IPS-18c (cell line): ENCODE measurements around the gene PAPPA2.

ENCODE experiments used
- H3K4me3 ChIP-seq: 2 replicates; pipeline ENCODE4 v1.7.0; 2013; ENCODE audit warnings: low read depth, mild to moderate bottlenecking, low read length, moderate library complexity; ENCODE audit not compliant: insufficient read depth
- H3K9me3 ChIP-seq: one replicate; pipeline ENCODE4 v1.6.1; 2013; ENCODE audit warnings: mild to moderate bottlenecking, low read length, moderate library complexity; ENCODE audit not compliant: control insufficient read depth, insufficient read depth

The PAPPA2 gene

GRCh38 chr1:176566004-176566975 lies 103.3 kb downstream of the PAPPA2 start:
- no peak overlapping the region for H3K4me3 ChIP-seq
- no peaks in the 10 kb centered on the region for H3K9me3 ChIP-seq

DNA sequence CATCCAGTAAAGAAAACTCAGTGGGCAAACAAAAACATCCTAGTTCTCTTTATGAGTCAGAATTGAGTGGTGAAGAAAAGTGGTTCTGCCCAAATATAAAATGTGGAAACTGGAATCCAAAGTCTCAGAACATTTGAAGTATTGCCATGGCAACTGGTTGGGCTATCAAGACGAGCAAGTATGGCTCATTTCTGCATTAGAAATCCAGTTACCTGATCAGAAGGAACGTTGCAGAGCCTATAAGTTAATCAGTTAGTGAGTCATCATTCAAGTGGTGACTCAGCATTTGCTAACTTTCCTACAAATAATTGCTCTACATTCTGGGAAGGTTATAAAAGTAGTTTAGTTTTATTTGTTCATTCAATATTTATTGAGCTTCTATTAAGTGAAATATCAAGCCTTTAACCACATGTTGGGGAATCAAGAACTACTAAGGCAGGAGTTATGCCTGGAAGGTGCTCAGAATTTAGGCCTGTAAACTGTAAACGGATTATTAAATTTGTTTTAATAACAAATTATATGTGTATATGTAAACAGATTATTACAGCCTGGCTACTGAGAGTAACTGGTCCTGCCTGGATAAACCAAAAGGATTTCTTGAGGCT lies 104.3 kb downstream of the PAPPA2 start:
- no peaks in the 10 kb centered on the region for H3K9me3 ChIP-seq
- no peak overlapping the region for H3K4me3 ChIP-seq

DNA sequence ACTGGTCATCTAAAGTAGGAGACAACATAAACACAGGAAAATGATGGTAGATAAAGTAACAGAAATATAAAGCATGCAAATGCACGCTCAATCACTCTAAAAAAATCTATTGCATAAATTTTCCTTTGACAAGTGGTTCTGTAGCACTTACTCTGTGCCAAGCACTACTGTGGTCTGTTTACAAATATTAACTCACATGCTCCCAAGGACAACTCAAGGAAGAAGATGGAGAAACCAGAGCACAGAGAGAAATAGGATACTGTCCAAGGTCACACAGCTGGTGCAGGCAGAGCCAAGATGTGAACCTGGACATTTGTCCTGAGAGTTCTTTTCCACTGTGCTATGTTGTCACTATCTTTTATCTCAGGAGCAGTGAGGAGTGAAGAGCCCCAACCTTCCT lies 105.2 kb downstream of the PAPPA2 start:
- Histone ChIP-seq H3K9me3 (no peaks in the 10 kb centered on the region), H3K4me3 (no peak overlapping the region)

- H3K9me3 ChIP-seq = peaks cover 2% of the 10 kb centered on the region
- H3K4me3 ChIP-seq = no peak overlapping the region
These were observed 111.8 kb downstream of the PAPPA2 start for GRCh38 chr1:176574756-176575155.

- no peak overlapping the region for H3K4me3 ChIP-seq
- H3K9me3 ChIP-seq = peaks cover 2% of the 10 kb centered on the region
These were observed 113.0 kb downstream of the PAPPA2 start for GRCh38 chr1:176575991-176576390.

- Histone ChIP-seq H3K9me3 (peaks cover 2% of the 10 kb centered on the region), H3K4me3 (no peak overlapping the region)
These were observed 113.7 kb downstream of the PAPPA2 start for GRCh38 chr1:176576670-176577069.

- H3K4me3 ChIP-seq = no peak overlapping the region
- peaks cover 2% of the 10 kb centered on the region for H3K9me3 ChIP-seq
These were observed 114.7 kb downstream of the PAPPA2 start for GRCh38 chr1:176577646-176578197.

DNA sequence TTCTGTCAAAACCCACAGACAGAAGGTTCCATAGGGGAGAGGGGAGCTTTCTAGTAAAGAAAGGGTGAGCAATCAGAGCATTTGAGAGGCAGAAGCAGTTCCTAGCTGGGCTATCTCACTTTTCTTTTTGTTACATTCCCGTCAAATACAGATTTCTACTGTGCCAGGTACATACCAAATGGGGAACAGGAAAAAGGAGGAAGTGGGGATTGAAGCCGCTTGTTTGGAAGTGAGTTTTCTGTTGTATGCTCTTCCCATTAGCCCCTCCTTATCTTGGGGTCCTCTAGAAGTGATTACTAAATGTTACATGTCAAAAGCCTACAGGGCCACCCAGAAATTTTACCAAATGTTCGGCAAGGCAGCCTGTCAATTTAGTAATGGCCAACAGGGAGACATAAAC lies 116.1 kb downstream of the PAPPA2 start:
- Histone ChIP-seq H3K9me3 (peaks cover 2% of the 10 kb centered on the region), H3K4me3 (no peak overlapping the region)

GRCh38 chr1:176595217-176595616 lies 132.2 kb downstream of the PAPPA2 start:
- Histone ChIP-seq H3K4me3 (no peak overlapping the region), H3K9me3 (no peaks in the 10 kb centered on the region)

DNA sequence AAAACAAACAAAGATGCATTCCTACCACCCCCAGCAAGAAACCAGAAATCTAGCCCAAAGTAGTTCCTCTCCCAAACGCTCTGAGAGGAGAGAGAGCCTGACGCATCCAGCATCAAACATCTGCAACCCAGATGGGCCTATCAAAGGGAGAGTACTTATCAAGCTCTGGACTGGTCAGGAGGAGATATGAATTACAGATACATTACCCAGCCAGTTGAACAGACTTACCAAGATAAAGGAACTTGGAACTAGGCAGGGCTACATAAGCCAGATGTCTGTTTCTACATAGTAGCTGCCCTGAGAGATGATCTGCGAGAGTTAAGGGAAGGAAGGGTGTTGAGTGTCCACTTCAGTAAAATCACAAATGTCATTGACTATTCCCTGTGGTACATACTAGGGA lies 138.4 kb downstream of the PAPPA2 start:
- Histone ChIP-seq H3K4me3 (no peak overlapping the region), H3K9me3 (no peaks in the 10 kb centered on the region)

GRCh38 chr1:176602388-176603004 lies 139.5 kb downstream of the PAPPA2 start:
- Histone ChIP-seq H3K4me3 (no peak overlapping the region), H3K9me3 (no peaks in the 10 kb centered on the region)

DNA sequence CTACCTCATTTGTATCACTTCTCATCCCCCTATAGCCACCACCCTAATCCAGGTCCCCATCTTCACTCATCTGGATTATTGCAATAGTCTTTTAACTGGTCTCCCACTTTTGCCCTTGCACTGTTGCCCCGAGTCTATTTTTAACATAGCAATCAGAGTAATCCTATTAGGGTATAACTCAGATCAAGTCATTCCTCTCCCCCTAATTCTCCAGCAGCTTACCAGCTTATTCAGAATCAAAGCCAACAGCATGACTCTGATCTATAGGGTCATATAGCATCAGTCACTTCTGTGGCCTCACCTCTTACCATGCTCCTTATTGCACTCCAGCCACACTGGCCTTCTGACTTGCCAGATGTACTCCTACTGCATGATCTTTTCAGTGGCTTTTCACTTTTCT lies 140.7 kb downstream of the PAPPA2 start:
- no peaks in the 10 kb centered on the region for H3K9me3 ChIP-seq
- no peak overlapping the region for H3K4me3 ChIP-seq

DNA sequence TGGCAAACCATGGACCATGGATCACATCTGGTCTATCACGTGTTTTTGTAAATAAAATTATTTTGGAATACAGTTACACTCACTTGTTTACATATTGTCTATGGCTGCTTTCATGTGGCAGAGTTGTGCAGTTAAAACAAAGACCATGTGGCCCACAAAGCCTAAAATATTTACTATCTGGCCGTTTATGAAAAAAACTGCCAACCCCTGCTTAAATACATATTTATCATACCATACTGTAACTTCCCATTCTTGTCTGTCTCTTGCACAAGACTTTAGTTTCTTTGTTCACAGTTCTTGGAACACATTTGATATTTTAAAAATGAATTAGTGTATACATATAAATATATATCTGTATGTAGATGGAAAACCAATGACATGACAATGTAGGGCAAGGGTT lies 141.5 kb downstream of the PAPPA2 start:
- Histone ChIP-seq H3K9me3 (no peaks in the 10 kb centered on the region), H3K4me3 (no peak overlapping the region)

- H3K4me3 ChIP-seq = no peak overlapping the region
These were observed 142.2 kb downstream of the PAPPA2 start for GRCh38 chr1:176605176-176605575.

DNA sequence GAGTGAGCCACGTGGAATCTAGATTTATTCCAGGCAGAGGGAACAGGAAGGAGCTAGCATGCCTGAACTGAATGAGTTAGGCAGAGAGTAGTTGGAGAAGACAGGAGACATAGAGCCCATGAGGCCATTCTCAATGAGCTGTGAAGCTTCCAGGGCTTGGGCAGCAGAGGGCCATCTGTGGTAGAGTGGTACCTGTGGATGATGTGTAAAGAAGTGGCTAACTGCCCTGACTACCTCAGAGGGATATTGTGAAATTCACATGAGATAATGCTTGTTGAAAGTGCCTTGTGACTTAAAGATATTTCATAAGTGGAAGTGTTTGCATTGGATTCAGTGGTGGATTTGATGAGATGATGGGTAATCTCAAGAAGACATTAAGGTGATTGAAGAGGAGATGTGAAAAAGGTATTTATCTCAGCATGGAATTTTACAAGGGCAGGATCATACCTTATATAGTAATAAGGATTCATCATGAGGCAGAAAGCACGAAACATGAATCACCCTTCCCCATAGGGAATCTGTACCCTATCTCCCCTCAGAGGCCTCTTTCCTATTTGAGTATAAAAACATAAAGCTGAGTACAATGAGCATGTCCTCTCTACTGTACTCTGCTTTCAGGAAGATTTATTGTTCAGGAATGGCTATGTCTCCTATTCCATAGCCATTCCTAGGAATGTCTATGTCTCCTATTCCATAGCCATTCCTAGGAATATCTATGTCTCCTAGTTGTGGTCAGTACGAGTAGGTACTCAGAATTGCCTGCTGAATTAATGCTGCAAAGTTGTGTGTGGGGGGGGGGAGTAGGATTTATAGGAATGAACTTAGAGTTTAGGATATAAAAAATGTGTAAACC lies 146.8 kb downstream of the PAPPA2 start:
- H3K9me3 ChIP-seq = no peaks in the 10 kb centered on the region

More at GRCh38 chr1:176605176-176605575, 142.2 kb downstream of the PAPPA2 start:
- H3K9me3 ChIP-seq = no peaks in the 10 kb centered on the region

DNA sequence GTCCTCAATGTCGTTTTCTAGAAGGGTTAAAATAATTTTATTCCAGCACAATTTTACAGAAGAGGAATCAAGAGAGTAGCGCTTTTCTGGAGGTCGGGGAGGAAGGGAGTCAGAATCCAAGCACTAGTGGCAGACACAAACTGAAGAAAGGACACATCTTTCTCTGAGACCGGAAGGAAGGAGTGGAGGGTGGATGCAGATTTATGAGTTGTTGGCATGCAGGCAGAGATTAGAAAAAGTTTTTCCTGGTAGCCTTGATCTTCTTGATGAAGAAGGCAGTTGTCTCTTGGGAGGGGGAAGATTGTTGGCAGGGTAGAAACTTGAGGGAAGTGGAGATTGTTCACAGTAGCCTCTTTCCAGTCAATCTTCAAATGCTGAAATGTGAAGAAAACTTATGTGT lies 149.8 kb downstream of the PAPPA2 start:
- H3K4me3 ChIP-seq = no peak overlapping the region
- no peaks in the 10 kb centered on the region for H3K9me3 ChIP-seq

More for the DNA sequence above, 146.8 kb downstream of the PAPPA2 start:
- no peak overlapping the region for H3K4me3 ChIP-seq

DNA sequence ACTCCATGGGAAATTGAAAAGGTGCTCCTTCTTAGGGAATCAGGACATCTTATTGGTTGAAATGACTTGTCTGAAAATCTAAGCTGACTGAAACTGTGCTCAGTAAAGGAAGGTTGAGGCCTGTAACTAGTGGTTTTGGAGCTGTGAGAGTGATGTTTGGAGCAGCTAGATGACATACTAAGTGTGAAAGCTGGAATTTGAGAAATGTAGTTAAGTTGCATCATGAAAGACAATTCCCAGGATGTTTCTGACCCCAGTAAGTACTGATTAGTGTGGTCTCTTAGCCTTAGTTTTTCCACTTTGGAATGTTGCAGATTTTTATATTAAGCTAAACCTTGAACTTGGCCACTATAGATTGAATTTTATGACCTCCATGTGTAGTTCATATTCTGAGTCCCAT lies 154.9 kb downstream of the PAPPA2 start:
- Histone ChIP-seq H3K4me3 (no peak overlapping the region), H3K9me3 (no peaks in the 10 kb centered on the region)
